HG03469 (cell line): ENCODE results near the gene GNG4.

ENCODE experiments used
- ATAC-seq: cut with Tn5 transposase; IDR thresholded peaks from one replicate; pipeline ENCODE4 v1.9.1; 2021; ENCODE audit warnings: mild to moderate bottlenecking, moderate library complexity, moderate number of reproducible peaks; ENCODE audit not compliant: unreplicated experiment

GNG4 gene

GRCh38 chr1:235500971-235501540, 148.5 kb downstream of the GNG4 start:
- ATAC-seq = no peak
